Measurements from ENCODE around the gene HMG20A.

HMG20A gene

GRCh38 chr15:77503764-77504163 is 83.1 kb downstream of the HMG20A start:
- no peak for DNase-seq

- DNase-seq = no peak
Measured at GRCh38 chr15:77504306-77504705, 83.6 kb downstream of the HMG20A start.

- DNase-seq = no peak
Measured at GRCh38 chr15:77504871-77505270, 84.2 kb downstream of the HMG20A start.

GRCh38 chr15:77505556-77505955 is 84.9 kb downstream of the HMG20A start:
- no peak for DNase-seq

GRCh38 chr15:77506311-77507142 is 85.8 kb downstream of the HMG20A start:
- DNase-seq = no peak

- DNase-seq = peak; percentile 52
Measured at GRCh38 chr15:77507143-77507897, 86.6 kb downstream of the HMG20A start.

GRCh38 chr15:77507911-77508310 is 87.2 kb downstream of the HMG20A start:
- DNase-seq = no peak

GRCh38 chr15:77508541-77509243 is 88.0 kb downstream of the HMG20A start:
- peak; percentile 23 for DNase-seq

- no peak for DNase-seq
Measured at GRCh38 chr15:77510066-77511057, 89.7 kb downstream of the HMG20A start.

- DNase-seq = no peak
Measured at GRCh38 chr15:77511869-77512268, 91.2 kb downstream of the HMG20A start.

GRCh38 chr15:77513226-77513625 is 92.5 kb downstream of the HMG20A start:
- no peak for DNase-seq

- DNase-seq = no peak
Measured at GRCh38 chr15:77514641-77515402, 94.1 kb downstream of the HMG20A start.

GRCh38 chr15:77515613-77516012 is 94.9 kb downstream of the HMG20A start:
- no peak for DNase-seq

GRCh38 chr15:77516076-77516475 is 95.4 kb downstream of the HMG20A start:
- peak; percentile 67 for DNase-seq

GRCh38 chr15:77516786-77517185 is 96.1 kb downstream of the HMG20A start:
- no peak for DNase-seq

GRCh38 chr15:77517579-77517978 is 96.9 kb downstream of the HMG20A start:
- DNase-seq = no peak

- DNase-seq = no peak
Measured at GRCh38 chr15:77518458-77518857, 97.8 kb downstream of the HMG20A start.

- DNase-seq = no peak
Measured at GRCh38 chr15:77519540-77519939, 98.9 kb downstream of the HMG20A start.

GRCh38 chr15:77521206-77521605 is 100.5 kb downstream of the HMG20A start:
- no peak for DNase-seq

- no peak for DNase-seq
Measured at GRCh38 chr15:77525400-77525811, 104.7 kb downstream of the HMG20A start.

GRCh38 chr15:77525907-77526594 is 105.4 kb downstream of the HMG20A start:
- DNase-seq = no peak
